Brain microvascular endothelial cell (primary cell): ENCODE data around the gene ARHGAP9.

Experiments
- DNase-seq: peaks from one replicate; pipeline ENCODE4 v3.0.0-alpha.2; 2020
- H3K27ac ChIP-seq: fragments of 250-450 bp; sonication (Bioruptor Pico); 2 replicates; pipeline ENCODE4 v1.5.1; 2020; ENCODE audit warnings: mild to moderate bottlenecking, moderate library complexity
- H3K27me3 ChIP-seq: fragments of 250-450 bp; sonication (Bioruptor Pico); replicated peaks from 2 replicates; pipeline ENCODE4 v1.5.1; 2020; ENCODE audit warnings: mild to moderate bottlenecking
- H3K36me3 ChIP-seq: fragments of 250-450 bp; sonication (Bioruptor Pico); replicated peaks from 2 replicates; pipeline ENCODE4 v1.5.1; 2020; ENCODE audit warnings: mild to moderate bottlenecking
- H3K4me3 ChIP-seq: 2 replicates; pipeline ENCODE4 v1.5.1; 2011; ENCODE audit warnings: low read depth, mild to moderate bottlenecking, control low read depth, low read length, moderate library complexity
- in situ Hi-C: cut with HindIII; loops from 2 replicates; pipeline ENCODE4 v1.10.0; 2017; ENCODE audit warnings: low sequenced_read_pairs, low pct_ligation_motif_present
- TF ChIP-seq, protein P1 (sequence below): IDR thresholded peaks from 2 replicates; pipeline ENCODE4 v1.5.1; 2011; ENCODE audit warnings: low read depth, mild to moderate bottlenecking, moderate library complexity, low read length, control low read depth, inconsistent platforms; ENCODE audit errors: missing control alignments

ARHGAP9 gene

DNA sequence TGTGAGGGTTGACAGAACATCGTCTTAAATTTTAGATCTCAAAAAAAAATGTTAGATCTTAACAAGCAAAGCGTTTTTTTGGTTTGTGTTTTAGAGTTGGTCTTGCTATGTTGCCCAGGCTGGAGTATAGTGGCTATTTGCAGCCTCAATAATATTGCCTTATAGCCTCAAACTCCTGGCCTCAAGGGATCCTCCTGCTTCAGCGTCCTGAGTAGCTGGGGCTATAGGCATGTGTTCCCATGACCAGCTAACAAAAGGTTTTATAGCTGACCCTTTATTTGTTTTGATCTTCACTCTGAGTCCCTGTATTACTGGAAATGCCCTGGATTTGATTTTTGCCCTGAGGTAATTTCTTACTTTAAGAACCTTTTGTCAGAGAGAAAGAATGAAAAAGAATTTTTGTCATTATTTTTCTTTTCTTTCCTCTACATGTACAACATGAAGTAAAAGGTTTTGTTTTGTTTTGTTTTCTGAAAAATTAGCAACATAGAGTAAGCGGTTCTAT, 39.9 kb downstream of the ARHGAP9 start:
- no peak overlapping the region for H3K27ac ChIP-seq
- no peak overlapping the region for H3K4me3 ChIP-seq
- in situ Hi-C loops: no loop called here
- DNase-seq: no peak
- TF ChIP-seq, protein P1, sequence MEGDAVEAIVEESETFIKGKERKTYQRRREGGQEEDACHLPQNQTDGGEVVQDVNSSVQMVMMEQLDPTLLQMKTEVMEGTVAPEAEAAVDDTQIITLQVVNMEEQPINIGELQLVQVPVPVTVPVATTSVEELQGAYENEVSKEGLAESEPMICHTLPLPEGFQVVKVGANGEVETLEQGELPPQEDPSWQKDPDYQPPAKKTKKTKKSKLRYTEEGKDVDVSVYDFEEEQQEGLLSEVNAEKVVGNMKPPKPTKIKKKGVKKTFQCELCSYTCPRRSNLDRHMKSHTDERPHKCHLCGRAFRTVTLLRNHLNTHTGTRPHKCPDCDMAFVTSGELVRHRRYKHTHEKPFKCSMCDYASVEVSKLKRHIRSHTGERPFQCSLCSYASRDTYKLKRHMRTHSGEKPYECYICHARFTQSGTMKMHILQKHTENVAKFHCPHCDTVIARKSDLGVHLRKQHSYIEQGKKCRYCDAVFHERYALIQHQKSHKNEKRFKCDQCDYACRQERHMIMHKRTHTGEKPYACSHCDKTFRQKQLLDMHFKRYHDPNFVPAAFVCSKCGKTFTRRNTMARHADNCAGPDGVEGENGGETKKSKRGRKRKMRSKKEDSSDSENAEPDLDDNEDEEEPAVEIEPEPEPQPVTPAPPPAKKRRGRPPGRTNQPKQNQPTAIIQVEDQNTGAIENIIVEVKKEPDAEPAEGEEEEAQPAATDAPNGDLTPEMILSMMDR: no peak
- no peaks in the 10 kb centered on the region for H3K36me3 ChIP-seq
- no peaks in the 10 kb centered on the region for H3K27me3 ChIP-seq

DNA sequence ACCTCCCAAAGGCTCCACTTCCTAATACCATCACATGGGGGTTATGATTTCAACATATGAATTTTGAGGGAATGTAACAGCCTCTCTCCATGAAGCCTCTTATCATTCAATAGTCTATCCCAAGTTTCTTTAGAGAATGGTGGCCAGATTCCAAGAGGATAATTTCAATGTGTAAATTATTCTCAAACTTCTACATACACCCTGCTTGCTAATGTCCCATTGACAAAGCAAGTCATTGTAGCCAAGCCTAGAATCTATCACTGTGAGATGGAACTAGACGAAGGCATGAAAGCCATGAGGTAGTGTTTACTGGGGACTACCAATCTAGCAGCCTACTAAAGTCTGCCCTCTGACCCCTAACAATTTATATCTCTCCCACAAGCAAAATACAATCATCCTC, 41.3 kb downstream of the ARHGAP9 start:
- H3K27me3 ChIP-seq: no peaks in the 10 kb centered on the region
- DNase-seq: no peak
- no peaks in the 10 kb centered on the region for H3K36me3 ChIP-seq
- no peak overlapping the region for H3K27ac ChIP-seq
- no peak overlapping the region for H3K4me3 ChIP-seq
- in situ Hi-C loops: no loop called here
- TF ChIP-seq, protein P1: no peak

DNA sequence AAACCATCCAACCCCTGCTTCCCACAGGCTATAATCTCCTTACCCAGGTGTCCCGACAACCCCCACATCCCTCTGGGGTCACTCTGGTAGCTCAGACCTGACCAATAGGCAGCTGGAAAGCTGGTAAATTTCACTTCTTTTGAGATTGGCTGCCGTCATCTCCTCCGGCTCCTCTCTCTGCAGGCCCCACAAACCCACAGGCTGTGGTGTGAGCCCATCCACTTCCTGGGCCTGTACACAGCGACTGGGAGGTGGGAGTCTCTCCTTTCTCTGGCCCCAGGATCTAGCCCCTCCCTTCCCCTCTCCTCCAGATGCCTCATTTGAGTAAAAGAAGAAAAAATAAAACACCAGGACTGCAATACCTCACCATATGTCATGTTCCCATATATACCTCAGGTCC, 44.4 kb downstream of the ARHGAP9 start:
- H3K4me3 ChIP-seq: no peak overlapping the region
- H3K36me3 ChIP-seq: no peaks in the 10 kb centered on the region
- in situ Hi-C loops: no loop called here
- DNase-seq: no peak
- no peaks in the 10 kb centered on the region for H3K27me3 ChIP-seq
- H3K27ac ChIP-seq: no peak overlapping the region
- TF ChIP-seq, protein P1: no peak

DNA sequence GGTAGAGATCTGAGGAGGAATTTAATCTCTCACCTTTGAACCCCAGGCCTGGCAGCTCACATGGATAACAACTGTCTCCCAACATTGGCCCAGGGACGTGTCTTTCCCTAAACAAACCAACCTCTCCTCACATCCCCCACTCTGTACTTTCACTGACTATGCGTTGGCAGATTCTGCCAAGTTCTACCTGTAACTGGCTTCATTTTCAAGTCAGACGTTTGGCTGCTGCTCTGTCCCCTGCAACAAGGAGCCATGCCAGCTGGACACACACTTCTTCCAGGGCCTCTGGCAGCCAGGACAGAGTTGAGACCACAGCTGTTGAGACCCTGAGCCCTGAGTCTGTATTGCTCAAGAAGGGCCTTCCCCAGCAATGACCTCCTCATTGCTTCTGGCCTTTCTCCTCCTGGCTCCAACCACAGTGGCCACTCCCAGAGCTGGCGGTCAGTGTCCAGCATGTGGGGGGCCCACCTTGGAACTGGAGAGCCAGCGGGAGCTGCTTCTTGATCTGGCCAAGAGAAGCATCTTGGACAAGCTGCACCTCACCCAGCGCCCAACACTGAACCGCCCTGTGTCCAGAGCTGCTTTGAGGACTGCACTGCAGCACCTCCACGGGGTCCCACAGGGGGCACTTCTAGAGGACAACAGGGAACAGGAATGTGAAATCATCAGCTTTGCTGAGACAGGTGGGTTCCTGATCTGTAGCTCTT, 45.0 kb downstream of the ARHGAP9 start, which contains the start of gene INHBC:
Gene INHBC, plus strand, starts transcription at position 268 of the 707 bp plus-strand sequence. Its CDS starts 103 bp downstream, at position 371.
- TF ChIP-seq, protein P1: no peak
- no peak for DNase-seq

DNA sequence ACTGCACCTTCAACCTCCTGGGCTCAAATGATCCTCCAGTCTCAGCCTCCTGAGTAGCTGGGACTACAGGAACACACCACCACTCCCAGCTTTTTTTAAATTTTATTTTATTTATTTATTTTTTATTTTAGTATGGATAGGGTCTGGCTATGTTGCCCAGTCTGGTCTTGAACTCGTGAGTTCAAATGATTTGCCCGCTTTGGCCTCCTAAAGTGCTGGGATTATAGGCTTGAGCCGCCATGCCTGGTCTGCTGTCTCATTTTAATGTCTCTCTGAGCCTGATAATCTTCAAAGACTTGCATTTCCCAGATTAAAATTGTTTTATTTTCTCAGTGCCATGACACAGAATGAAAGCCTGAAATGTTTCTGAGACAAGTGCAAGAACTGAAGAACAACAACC, 46.3 kb downstream of the ARHGAP9 start:
- Histone ChIP-seq H3K27me3 (no peaks in the 10 kb centered on the region), H3K36me3 (no peaks in the 10 kb centered on the region), H3K27ac (no peak overlapping the region), H3K4me3 (no peak overlapping the region)
- in situ Hi-C loops: no loop called here
- no peak for DNase-seq
- TF ChIP-seq, protein P1: no peak

More for the DNA sequence above, 45.0 kb downstream of the ARHGAP9 start, which contains the start of gene INHBC:
- no peak within 1 kb of the TSS for H3K4me3 ChIP-seq
- H3K27ac ChIP-seq: no peak within 1 kb of the TSS
- in situ Hi-C loops: no loop called here
- H3K36me3 ChIP-seq: no peaks in the 10 kb centered on the region
- H3K27me3 ChIP-seq: no peaks in the 10 kb centered on the region
